ENCODE results near the gene CDC42. TPM values are rescaled to one million over a fixed set of nuclear protein-coding genes. Genes with fewer than 3 reads are reported as not detected.

The CDC42 gene
- total RNA-seq, 1 experiment from 2014 or later, result 217 TPM

GRCh38 chr1:22123071-22123390 lies 70.5 kb downstream of the CDC42 start:
- no peak for TF ChIP-seq MAX (IDR thresholded peaks at IDR 0.05)
- TF ChIP-seq SRF (IDR thresholded peaks at IDR 0.05; ENCODE audit: low read depth), result no peak
- no peak for TF ChIP-seq REST (IDR thresholded peaks at IDR 0.05; ENCODE audit: low read depth)
- TF ChIP-seq EZH2 (IDR thresholded peaks at IDR 0.05), result no peak
- TF ChIP-seq TCF7L2 (IDR thresholded peaks at IDR 0.05; ENCODE audit: borderline replicate concordance, extremely low read depth, insufficient read depth, insufficient read length), result no peak
- no peak for TF ChIP-seq YY1 (IDR thresholded peaks at IDR 0.05; ENCODE audit: extremely low read depth, insufficient replicate concordance, low read depth, low read length)
- TF ChIP-seq CTCF (IDR thresholded peaks at IDR 0.05 in 2 of 3, conservative IDR thresholded peaks at IDR 0.05 in 1 of 3; ENCODE audit: borderline replicate concordance in 1 of 3, insufficient read depth in 1 of 3, low read depth in 2 of 3, low read length in 2 of 3), result no peak
- TF ChIP-seq ATF3 (IDR thresholded peaks at IDR 0.05), result no peak
- no peak for TF ChIP-seq FOSL1 (IDR thresholded peaks at IDR 0.05; ENCODE audit: low read depth)
- TF ChIP-seq JUND (IDR thresholded peaks at IDR 0.05), result no peak
- TF ChIP-seq ZFX (IDR thresholded peaks at IDR 0.05), result no peak
- TF ChIP-seq RAD21 (IDR thresholded peaks at IDR 0.05; ENCODE audit: low read depth), result no peak
- TF ChIP-seq SP1 (IDR thresholded peaks at IDR 0.05; ENCODE audit: low read depth), result no peak
- no peak for TF ChIP-seq EZH2phosphoT487 (IDR thresholded peaks at IDR 0.05; ENCODE audit: borderline replicate concordance)
- no peak for TF ChIP-seq CBX3 (IDR thresholded peaks at IDR 0.05; ENCODE audit: low read depth)
- TF ChIP-seq ZBTB33 (IDR thresholded peaks at IDR 0.05; ENCODE audit: extremely low read depth, insufficient replicate concordance, low read length), result no peak
- TF ChIP-seq CEBPB (IDR thresholded peaks at IDR 0.05; ENCODE audit: low read depth), result no peak
- TF ChIP-seq ELF1 (IDR thresholded peaks at IDR 0.05; ENCODE audit: borderline replicate concordance, low read depth), result no peak
- ChIA-PET POLR2A (no interaction called here), CTCF (no interaction called here), RAD21 (ENCODE audit: low non-redundant PET in 1 of 2, low total read pairs in 2 of 2, uncharacterized antibody in 2 of 2, unreplicated experiment in 2 of 2) (no interaction called here)
- Histone ChIP-seq H3K79me2 (ENCODE audit: insufficient read depth, low read length) (no peaks in the 10 kb centered on the region), H3K9me2 (ENCODE audit: insufficient read depth) (no peaks in the 10 kb centered on the region), H3K9ac (ENCODE audit: low read length) (no peak overlapping the region), H4K20me1 (ENCODE audit: insufficient read depth) (no peaks in the 10 kb centered on the region), H3K4me1 (ENCODE audit: control insufficient read depth in 1 of 2, insufficient read depth in 2 of 2, low read length in 2 of 2) (no peaks in the 10 kb centered on the region), H3K27ac (ENCODE audit: low read depth, low read length) (no peak overlapping the region), H3K9me3 (ENCODE audit: control insufficient read depth in 1 of 2, insufficient read depth in 1 of 2, low read depth in 1 of 2, low read length in 2 of 2) (no peaks in the 10 kb centered on the region), H3K4me2 (ENCODE audit: low read length) (no peak overlapping the region), H3K4me3 (replicated peaks in 1 of 2; ENCODE audit: low read depth in 1 of 2, low read length in 2 of 2) (no peak overlapping the region), H3K36me3 (ENCODE audit: control insufficient read depth in 1 of 2, insufficient read depth in 2 of 2, low read length in 2 of 2) (no peaks in the 10 kb centered on the region), H2AFZ (ENCODE audit: low read depth, low read length, poor library complexity, severe bottlenecking) (no peak overlapping the region), H3K27me3 (ENCODE audit: insufficient read depth, low read length) (no peaks in the 10 kb centered on the region)
- intact Hi-C loops (cut with micrococcal nuclease), result no loop called here
- DNase-seq (ENCODE audit: low read depth, low spot score), result no peak
- ATAC-seq, result no peak
- no TSS peak for BruUV-seq (replicated peaks)
